Bronchial epithelial cell (primary cell): Measurements from ENCODE around the gene STK32A. TPM values are rescaled to one million over a fixed set of nuclear protein-coding genes. Genes with fewer than 3 reads are reported as not detected.

Experiments
- DNase-seq: peaks from one replicate; pipeline ENCODE4 v3.0.0-alpha.2; 2010; ENCODE audit warnings: low read depth
- FAIRE-seq: peaks from 2 replicates; lab custom pipeline; 2011; peaks lifted over from hg19 to GRCh38; lab: Jason Lieb, UNC
- H3K27me3 ChIP-seq: 2 replicates; pipeline ENCODE4 v1.5.1; 2011; ENCODE audit warnings: low read length; ENCODE audit not compliant: control insufficient read depth, insufficient read depth
- H3K36me3 ChIP-seq: 2 replicates; pipeline ENCODE4 v1.5.1; 2011; ENCODE audit warnings: low read length; ENCODE audit not compliant: control insufficient read depth, insufficient read depth
- H3K4me3 ChIP-seq: 2 replicates; pipeline ENCODE4 v1.5.1; 2011; ENCODE audit warnings: mild to moderate bottlenecking, low read depth, low read length, control low read depth
- CTCF ChIP-seq: IDR thresholded peaks from 2 replicates; pipeline ENCODE4 v1.5.1; 2011; ENCODE audit warnings: mild to moderate bottlenecking, moderate library complexity, low read length, control low read depth, inconsistent platforms; ENCODE audit not compliant: insufficient read depth, severe bottlenecking
- total RNA-seq: library from RNA; depleted of rRNA; stranded (reverse); fragments of >200 nt; gene quantifications from 2 replicates; pipeline ENCODE4 v1.2.1, GENCODE V29; 2014

STK32A gene
- total RNA-seq, 1 donor from 2014 or later: 5.5 TPM

GRCh38 chr5:147339313-147339712 is 104.5 kb downstream of the STK32A start:
- no peaks in the 10 kb centered on the region for H3K36me3 ChIP-seq
- H3K27me3 ChIP-seq: no peaks in the 10 kb centered on the region
- no peak overlapping the region for H3K4me3 ChIP-seq
- peak; percentile 3 for TF ChIP-seq CTCF
- FAIRE-seq (no peak), DNase-seq (no peak)

DNA sequence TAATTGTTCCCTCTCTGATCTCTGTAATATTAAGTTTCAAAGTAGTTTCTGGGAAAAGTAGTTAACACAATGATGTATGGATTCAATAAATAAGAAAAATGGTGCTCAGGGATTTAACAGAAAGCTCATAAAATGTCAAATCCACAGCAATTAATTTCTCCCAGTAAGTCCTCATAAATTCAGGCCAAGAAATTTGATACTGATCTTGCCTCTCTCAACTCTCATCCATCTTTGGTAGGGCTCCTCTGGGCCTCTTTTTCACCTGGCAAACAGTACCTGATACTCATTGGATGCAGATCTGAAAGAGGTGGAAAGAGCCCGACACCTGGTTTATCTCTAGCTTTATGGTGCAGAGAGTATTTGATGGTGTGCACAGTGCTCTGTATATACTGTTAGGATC is 106.1 kb downstream of the STK32A start:
- Histone ChIP-seq H3K36me3 (no peaks in the 10 kb centered on the region), H3K27me3 (no peaks in the 10 kb centered on the region), H3K4me3 (no peak overlapping the region)
- no peak for TF ChIP-seq CTCF
- FAIRE-seq (no peak), DNase-seq (no peak)

DNA sequence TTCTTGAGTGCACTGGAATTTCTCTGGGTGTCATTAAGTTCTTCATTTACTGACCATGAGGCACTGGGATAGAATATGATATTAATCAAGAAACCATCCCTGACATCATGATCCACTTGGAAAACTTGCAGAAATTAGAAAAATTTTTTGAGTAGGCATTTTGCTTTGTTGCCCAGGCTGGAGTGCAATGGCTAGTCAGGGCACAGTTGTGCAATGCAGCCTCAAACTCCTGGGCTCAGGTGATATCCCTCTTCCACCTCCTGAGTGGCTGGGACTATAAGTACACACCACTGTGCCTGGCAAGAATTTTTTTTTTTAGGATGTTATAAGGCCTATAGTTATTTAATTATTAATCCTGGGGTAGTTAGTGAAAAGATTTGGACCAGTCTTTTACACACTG is 106.5 kb downstream of the STK32A start:
- FAIRE-seq: no peak
- no peaks in the 10 kb centered on the region for H3K27me3 ChIP-seq
- TF ChIP-seq CTCF: no peak
- no peaks in the 10 kb centered on the region for H3K36me3 ChIP-seq
- no peak overlapping the region for H3K4me3 ChIP-seq
- DNase-seq: no peak

- no peak overlapping the region for H3K4me3 ChIP-seq
- no peaks in the 10 kb centered on the region for H3K36me3 ChIP-seq
- no peak for DNase-seq
- FAIRE-seq: no peak
- TF ChIP-seq CTCF: no peak
- no peaks in the 10 kb centered on the region for H3K27me3 ChIP-seq
These were observed 110.0 kb downstream of the STK32A start for GRCh38 chr5:147344861-147345260.

- no peaks in the 10 kb centered on the region for H3K36me3 ChIP-seq
- no peaks in the 10 kb centered on the region for H3K27me3 ChIP-seq
- FAIRE-seq: no peak
- no peak overlapping the region for H3K4me3 ChIP-seq
- no peak for TF ChIP-seq CTCF
- no peak for DNase-seq
These were observed 111.3 kb downstream of the STK32A start for GRCh38 chr5:147346006-147346561.

GRCh38 chr5:147348046-147348445 is 113.2 kb downstream of the STK32A start:
- peak; percentile 92 for DNase-seq
- H3K27me3 ChIP-seq: no peaks in the 10 kb centered on the region
- H3K36me3 ChIP-seq: no peaks in the 10 kb centered on the region
- FAIRE-seq: no peak
- no peak for TF ChIP-seq CTCF
- H3K4me3 ChIP-seq: no peak overlapping the region
